Body of pancreas (tissue), 4 donors: ENCODE results near the gene SLC37A1.

ENCODE experiments used
- POLR2A ChIP-seq, 3 donors: fragments of 450-650 bp; IDR thresholded peaks; one replicate each; pipeline ENCODE4 v1.6.1; 2016; ENCODE audit warnings: antibody characterized with exemption in 3 of 3, mild to moderate bottlenecking in 2 of 3
- TF ChIP-seq, protein P1 (sequence below), 7 experiments: fragments of 450-650 bp in 4 of 7; fragments of 200-600 bp in 3 of 7; sonication (generic) in 3 of 7; IDR thresholded peaks; one replicate each; pipeline ENCODE4 v1.5.1; 2016 to 2019; ENCODE audit warnings: antibody characterized with exemption in 7 of 7

DNA sequence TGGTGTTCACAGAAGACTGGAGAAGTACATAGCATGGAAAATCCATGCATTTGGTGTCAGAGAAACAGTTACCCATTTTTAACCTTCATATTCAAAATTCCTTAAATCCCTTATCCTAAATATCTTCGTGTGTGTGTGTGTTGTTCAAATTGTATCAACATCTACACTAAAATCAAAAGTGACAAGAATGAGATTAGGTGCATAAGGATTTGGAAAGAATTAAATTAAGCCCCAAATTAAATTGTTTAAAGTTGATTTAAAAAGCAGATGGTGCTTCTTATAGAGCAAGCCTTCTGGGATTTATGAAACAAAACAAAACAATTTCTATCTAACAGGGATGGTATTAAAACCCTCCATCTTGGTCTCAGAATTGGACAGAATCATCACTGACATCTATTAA lies 22.3 kb upstream of the SLC37A1 start:
- TF ChIP-seq, protein P1, sequence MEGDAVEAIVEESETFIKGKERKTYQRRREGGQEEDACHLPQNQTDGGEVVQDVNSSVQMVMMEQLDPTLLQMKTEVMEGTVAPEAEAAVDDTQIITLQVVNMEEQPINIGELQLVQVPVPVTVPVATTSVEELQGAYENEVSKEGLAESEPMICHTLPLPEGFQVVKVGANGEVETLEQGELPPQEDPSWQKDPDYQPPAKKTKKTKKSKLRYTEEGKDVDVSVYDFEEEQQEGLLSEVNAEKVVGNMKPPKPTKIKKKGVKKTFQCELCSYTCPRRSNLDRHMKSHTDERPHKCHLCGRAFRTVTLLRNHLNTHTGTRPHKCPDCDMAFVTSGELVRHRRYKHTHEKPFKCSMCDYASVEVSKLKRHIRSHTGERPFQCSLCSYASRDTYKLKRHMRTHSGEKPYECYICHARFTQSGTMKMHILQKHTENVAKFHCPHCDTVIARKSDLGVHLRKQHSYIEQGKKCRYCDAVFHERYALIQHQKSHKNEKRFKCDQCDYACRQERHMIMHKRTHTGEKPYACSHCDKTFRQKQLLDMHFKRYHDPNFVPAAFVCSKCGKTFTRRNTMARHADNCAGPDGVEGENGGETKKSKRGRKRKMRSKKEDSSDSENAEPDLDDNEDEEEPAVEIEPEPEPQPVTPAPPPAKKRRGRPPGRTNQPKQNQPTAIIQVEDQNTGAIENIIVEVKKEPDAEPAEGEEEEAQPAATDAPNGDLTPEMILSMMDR (IDR thresholded peaks at IDR 0.05), result no peak
- no peak for TF ChIP-seq POLR2A (IDR thresholded peaks at IDR 0.05)
